Sigmoid colon (tissue), 7 donors: ENCODE results near the gene LTV1. TPM values are rescaled to one million over a fixed set of nuclear protein-coding genes. Genes with fewer than 3 reads are reported as not detected.

Experiments used
- DNase-seq: peaks from one replicate; pipeline ENCODE4 v3.0.0-alpha.2; 2019
- H3K27ac ChIP-seq, 4 donors: fragments of 200-600 bp; sonication (generic); one replicate each; pipeline ENCODE4 v1.5.1; 2016 to 2019; ENCODE audit warnings: mild to moderate bottlenecking in 1 of 4
- H3K27me3 ChIP-seq, 3 donors: fragments of 200-600 bp; sonication (generic); one replicate each; pipeline ENCODE4 v1.5.1; 2019; ENCODE audit warnings: mild to moderate bottlenecking in 1 of 3
- H3K36me3 ChIP-seq, 4 donors: fragments of 200-600 bp; sonication (generic); one replicate each; pipeline ENCODE4 v1.5.1; 2016 to 2019
- H3K4me1 ChIP-seq, 4 donors: fragments of 200-600 bp; sonication (generic); one replicate each; pipeline ENCODE4 v1.5.1; 2017 to 2019
- H3K4me3 ChIP-seq, 4 donors: fragments of 200-600 bp; sonication (generic); one replicate each; pipeline ENCODE4 v1.5.1; 2017 to 2019; ENCODE audit warnings: mild to moderate bottlenecking in 2 of 4, moderate library complexity in 1 of 4
- H3K9me3 ChIP-seq, 4 donors: fragments of 200-600 bp in 3 of 4; sonication (generic) in 3 of 4; one replicate each; pipeline versions ENCODE4 v1.5.1 to v1.6.1; 2013 to 2019
- CTCF ChIP-seq, 4 experiments: fragments of 450-650 bp in 3 of 4; fragments of 200-600 bp in 1 of 4; IDR thresholded peaks; one replicate each; pipeline ENCODE4 v1.5.1; 2016 to 2019; ENCODE audit warnings: antibody characterized with exemption in 4 of 4, mild to moderate bottlenecking in 3 of 4, moderate library complexity in 2 of 4
- EP300 ChIP-seq, 4 donors: sonication (generic); formaldehyde crosslinking; IDR thresholded peaks; one replicate each; pipeline ENCODE4 v1.6.1; 2017; ENCODE audit warnings: antibody characterized with exemption in 4 of 4
- POLR2A ChIP-seq, 2 donors: fragments of 450-650 bp; IDR thresholded peaks; one replicate each; pipeline ENCODE4 v1.6.1; 2016; ENCODE audit warnings: antibody characterized with exemption in 2 of 2, mild to moderate bottlenecking in 2 of 2, moderate library complexity in 2 of 2
- POLR2AphosphoS5 ChIP-seq, 4 donors: sonication (generic); formaldehyde crosslinking; IDR thresholded peaks; one replicate each; pipeline ENCODE4 v1.6.1; 2017; ENCODE audit warnings: antibody characterized with exemption in 4 of 4
- WGBS, 2 donors: extraction: QIAGEN DNeasy Blood & Tissue Kit; methylation state at CpG; one replicate each; pipeline ENCODE4 v1.1.7; 2013; 5-methylcytosine and 5-hydroxymethylcytosine counted together
- intact Hi-C: fragments of 100-400 bp; cut with DNase I; formaldehyde crosslinking; loops from one replicate; pipeline ENCODE4 v1.15.1; 2023
- polyA plus RNA-seq, 3 donors: library from polyadenylated mRNA; stranded (reverse); fragments of 200-250 nt; gene quantifications; one replicate each; pipeline ENCODE4 v1.2.3, GENCODE V29; 2013
- total RNA-seq, 4 donors: library from RNA; depleted of rRNA; stranded (reverse); fragments of >200 nt; gene quantifications; one replicate each; pipeline ENCODE4 v1.1.0, GENCODE V29; 2016
- donor health status: healthy with polysubstance abuse.
- donor health status: Bipolar disorder and iron deficiency.
- donor health status: healthy.

LTV1 gene
- total and polyA plus RNA-seq, 7 donors: 10.0 to 22.2 (median 16.2) TPM

GRCh38 chr6:143878272-143878760 lies 35.2 kb downstream of the LTV1 start:
- no peak for TF ChIP-seq POLR2AphosphoS5 (IDR thresholded peaks at IDR 0.05)
- no peak for TF ChIP-seq EP300 (IDR thresholded peaks at IDR 0.05)
- no peak for TF ChIP-seq CTCF (IDR thresholded peaks at IDR 0.05)
- no peak for TF ChIP-seq POLR2A (IDR thresholded peaks at IDR 0.05)
- Histone ChIP-seq H3K27me3 (no peaks in the 10 kb centered on the region), H3K36me3 (no peaks in the 10 kb centered on the region), H3K27ac (no peak overlapping the region), H3K9me3 (peaks cover 0 to 3% (median 1%) of the 10 kb centered on the region in 4 donors), H3K4me1 (no peaks in the 10 kb centered on the region), H3K4me3 (no peak overlapping the region)
- intact Hi-C loops: no loop called here
- DNase-seq: no peak
- 48 to 91% methylated on average over 3 of the region's 3 CpGs for WGBS, 2 donors

GRCh38 chr6:143880412-143880811 lies 37.3 kb downstream of the LTV1 start:
- no peaks in the 10 kb centered on the region for H3K4me1 ChIP-seq
- H3K27ac ChIP-seq: no peak overlapping the region
- no peaks in the 10 kb centered on the region for H3K27me3 ChIP-seq
- no peak overlapping the region for H3K4me3 ChIP-seq
- DNase-seq: no peak
- WGBS, 2 donors: 74 to 75% methylated on average over 2 of the region's 2 CpGs
- H3K9me3 ChIP-seq: peaks cover 0 to 2% (median 0%) of the 10 kb centered on the region in 4 donors
- TF ChIP-seq CTCF (IDR thresholded peaks at IDR 0.05): no peak
- TF ChIP-seq EP300 (IDR thresholded peaks at IDR 0.05): no peak
- no peak for TF ChIP-seq POLR2A (IDR thresholded peaks at IDR 0.05)
- no peak for TF ChIP-seq POLR2AphosphoS5 (IDR thresholded peaks at IDR 0.05)
- intact Hi-C loops: no loop called here
- no peaks in the 10 kb centered on the region for H3K36me3 ChIP-seq

GRCh38 chr6:143882401-143882930 lies 39.3 kb downstream of the LTV1 start:
- WGBS, 2 donors: 83 to 92% methylated on average over 2 of the region's 2 CpGs
- Histone ChIP-seq H3K4me1 (no peaks in the 10 kb centered on the region), H3K9me3 (peaks cover 0 to 2% (median 0%) of the 10 kb centered on the region in 4 donors), H3K27ac (no peak overlapping the region), H3K27me3 (no peaks in the 10 kb centered on the region), H3K36me3 (no peaks in the 10 kb centered on the region), H3K4me3 (no peak overlapping the region)
- TF ChIP-seq POLR2A (IDR thresholded peaks at IDR 0.05): no peak
- TF ChIP-seq CTCF (IDR thresholded peaks at IDR 0.05): no peak
- no peak for TF ChIP-seq EP300 (IDR thresholded peaks at IDR 0.05)
- no peak for TF ChIP-seq POLR2AphosphoS5 (IDR thresholded peaks at IDR 0.05)
- no peak for DNase-seq
- intact Hi-C loops: no loop called here

GRCh38 chr6:143884216-143884900 lies 41.2 kb downstream of the LTV1 start:
- Histone ChIP-seq H3K4me3 (no peak overlapping the region), H3K9me3 (no peaks in the 10 kb centered on the region), H3K27ac (no peak overlapping the region), H3K36me3 (no peaks in the 10 kb centered on the region), H3K27me3 (no peaks in the 10 kb centered on the region), H3K4me1 (no peaks in the 10 kb centered on the region)
- intact Hi-C loops: no loop called here
- no peak for TF ChIP-seq CTCF (IDR thresholded peaks at IDR 0.05)
- TF ChIP-seq POLR2A (IDR thresholded peaks at IDR 0.05): no peak
- no peak for TF ChIP-seq POLR2AphosphoS5 (IDR thresholded peaks at IDR 0.05)
- TF ChIP-seq EP300 (IDR thresholded peaks at IDR 0.05): no peak
- WGBS, 2 donors: 80 to 88% methylated on average over 7 of the region's 7 CpGs
- DNase-seq: no peak
